Spleen (tissue), 11 donors: Measurements from ENCODE around the gene CTSE. TPM values are rescaled to one million over a fixed set of nuclear protein-coding genes. Genes with fewer than 3 reads are reported as not detected.

Source experiments
- DNase-seq: peaks from one replicate; pipeline ENCODE4 v3.0.0-alpha.2; 2020
- H3K27ac ChIP-seq, 8 donors: fragments of 200-600 bp; sonication (generic) in 7 of 8; 1 replicate in 4 of 8; 2 replicates in 4 of 8; pipeline versions ENCODE4 v1.5.0 to v1.8.0; 2016 to 2021; ENCODE audit warnings: inconsistent platforms in 4 of 8, mild to moderate bottlenecking in 4 of 8, moderate library complexity in 1 of 8
- H3K27me3 ChIP-seq, 7 donors: fragments of 200-600 bp; sonication (generic) in 6 of 7; replicated peaks in 1 of 7; 1 replicate in 4 of 7; 2 replicates in 3 of 7; pipeline versions ENCODE4 v1.5.0 to v1.8.0; 2016 to 2021; ENCODE audit warnings: inconsistent platforms in 3 of 7, mild to moderate bottlenecking in 1 of 7
- H3K36me3 ChIP-seq, 6 donors: fragments of 200-600 bp; sonication (generic) in 5 of 6; 1 replicate in 4 of 6; 2 replicates in 2 of 6; pipeline versions ENCODE4 v1.5.0 to v1.8.0; 2016 to 2021; ENCODE audit warnings: inconsistent platforms in 2 of 6
- H3K4me1 ChIP-seq, 6 donors: fragments of 200-600 bp; sonication (generic) in 5 of 6; 1 replicate in 3 of 6; 2 replicates in 3 of 6; pipeline versions ENCODE4 v1.5.0 to v1.8.0; 2016 to 2021; ENCODE audit warnings: inconsistent platforms in 3 of 6
- H3K4me3 ChIP-seq, 8 donors: fragments of 200-600 bp; sonication (generic) in 7 of 8; 1 replicate in 4 of 8; 2 replicates in 4 of 8; pipeline versions ENCODE4 v1.5.0 to v1.8.0; 2016 to 2021; ENCODE audit warnings: inconsistent platforms in 4 of 8, mild to moderate bottlenecking in 4 of 8, moderate library complexity in 2 of 8
- H3K9me3 ChIP-seq, 8 donors: fragments of 200-600 bp; sonication (generic) in 7 of 8; 1 replicate in 4 of 8; 2 replicates in 4 of 8; pipeline versions ENCODE4 v1.5.0 to v1.8.0; 2016 to 2021; ENCODE audit warnings: inconsistent platforms in 4 of 8
- POLR2A ChIP-seq, 3 donors: fragments of 450-650 bp; IDR thresholded peaks; one replicate each; pipeline ENCODE4 v1.5.1; 2017; ENCODE audit warnings: antibody characterized with exemption in 3 of 3, mild to moderate bottlenecking in 1 of 3
- POLR2AphosphoS5 ChIP-seq, 3 donors: sonication (generic); formaldehyde crosslinking; IDR thresholded peaks; one replicate each; pipeline ENCODE4 v1.5.1; 2017; ENCODE audit warnings: antibody characterized with exemption in 3 of 3
- WGBS, 5 donors: extraction: QIAGEN DNeasy Blood & Tissue Kit in 3 of 5; methylation state at CpG; one replicate each; pipeline versions ENCODE4 v1.1.5 to v1.1.7; 2013 to 2018; 5-methylcytosine and 5-hydroxymethylcytosine counted together
- intact Hi-C: fragments of 100-400 bp; cut with DNase I; formaldehyde crosslinking; loops from one replicate; pipeline ENCODE4 v1.15.0; 2023; ENCODE audit warnings: low total_unique reads
- polyA plus RNA-seq, 3 donors: library from polyadenylated mRNA; stranded (reverse); fragments of 200-250 nt; gene quantifications; one replicate each; pipeline ENCODE4 v1.2.1, GENCODE V29; 2013
- total RNA-seq, 7 donors: library from RNA; depleted of rRNA in 3 of 7; stranded (reverse); fragments of >200 nt in 3 of 7; fragmentation: NEBNext Ultra II Directional in 4 of 7; extraction: Animal tissue kit (Norgen Biotek cat#: 25700) in 4 of 7; gene quantifications; one replicate each; pipeline versions ENCODE4 v1.1.0 to v1.2.1, GENCODE V29; 2016 to 2021
- TF ChIP-seq, protein P1 (sequence below), 11 experiments: fragments of 200-600 bp in 7 of 11; fragments of 450-650 bp in 4 of 11; sonication (generic) in 4 of 11; IDR thresholded peaks in 8 of 11; conservative IDR thresholded peaks in 3 of 11; 1 replicate in 7 of 11; 2 replicates in 4 of 11; pipeline versions ENCODE4 v1.4.0 to v1.8.0; 2016 to 2021; ENCODE audit warnings: antibody characterized with exemption in 11 of 11, inconsistent platforms in 4 of 11, mild to moderate bottlenecking in 1 of 11
- donor health status: healthy with polysubstance abuse.
- donor health status: DM: no; HTN: no; CAD: no; lungs with moderate emphysema.
- donor health status: DM: no; HTN: no; CAD: no.
- donor health status: Bipolar disorder and iron deficiency.
- donor health status: healthy.
- donor health status: DM: no; HTN: no; CAD: no.
- donor health status: DM: yes; HTN: yes; CAD: no.

CTSE gene
- total and polyA plus RNA-seq, 10 donors: 0.06 to 0.66 (median 0.11) TPM; not detected in 5

DNA sequence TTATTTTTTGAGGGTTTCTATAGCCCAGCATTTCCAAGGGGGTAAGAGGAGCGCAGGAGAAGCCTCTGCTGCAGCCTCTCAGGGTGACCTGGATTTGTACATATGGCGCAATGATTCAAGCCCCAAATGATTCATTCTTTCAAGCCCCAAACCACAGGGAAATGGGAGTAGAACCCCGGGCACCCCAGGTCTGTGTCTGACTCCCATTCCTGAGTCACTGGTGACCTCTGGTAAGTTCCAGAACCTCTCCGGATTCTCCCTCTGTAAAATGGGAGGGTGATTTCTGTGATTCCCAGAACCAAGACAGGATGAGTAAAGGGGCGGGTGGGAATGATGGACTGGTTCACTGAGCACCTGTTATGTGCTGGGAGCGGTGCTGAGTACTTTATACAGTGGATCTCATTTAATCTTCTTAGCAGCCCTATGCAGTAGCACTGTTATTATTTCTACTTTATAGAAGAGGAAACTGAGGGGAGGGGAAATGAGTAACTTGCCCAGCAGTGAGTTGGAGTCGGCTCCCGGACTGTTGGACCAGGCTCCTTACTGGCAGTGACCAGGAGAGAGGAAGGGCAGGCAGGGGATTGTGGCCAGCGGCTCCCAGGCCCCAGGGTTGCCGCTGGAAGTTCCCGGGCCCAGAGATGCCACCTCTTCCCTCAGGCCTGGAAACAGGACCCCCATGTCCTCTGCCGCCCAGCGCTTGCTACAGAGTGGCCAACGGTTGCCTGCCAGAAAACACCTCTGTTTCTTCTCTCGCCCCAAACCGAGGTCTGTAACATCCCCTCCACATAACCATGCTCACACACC is 60.1 kb downstream of the CTSE start:
- Histone ChIP-seq H3K4me3 (no peak overlapping the region), H3K27me3 (peaks cover 0 to 11% (median 0%) of the 10 kb centered on the region in 7 donors), H3K36me3 (no peaks in the 10 kb centered on the region), H3K27ac (no peak overlapping the region), H3K9me3 (no peaks in the 10 kb centered on the region), H3K4me1 (peaks cover 0 to 22% (median 3%) of the 10 kb centered on the region in 6 donors)
- intact Hi-C loops: no loop called here
- no peak for DNase-seq
- WGBS, 5 donors: 80 to 94% (median 82%) methylated on average over 13 to 16 of the region's 16 CpGs
- no peak for TF ChIP-seq POLR2AphosphoS5 (IDR thresholded peaks at IDR 0.05)

DNA sequence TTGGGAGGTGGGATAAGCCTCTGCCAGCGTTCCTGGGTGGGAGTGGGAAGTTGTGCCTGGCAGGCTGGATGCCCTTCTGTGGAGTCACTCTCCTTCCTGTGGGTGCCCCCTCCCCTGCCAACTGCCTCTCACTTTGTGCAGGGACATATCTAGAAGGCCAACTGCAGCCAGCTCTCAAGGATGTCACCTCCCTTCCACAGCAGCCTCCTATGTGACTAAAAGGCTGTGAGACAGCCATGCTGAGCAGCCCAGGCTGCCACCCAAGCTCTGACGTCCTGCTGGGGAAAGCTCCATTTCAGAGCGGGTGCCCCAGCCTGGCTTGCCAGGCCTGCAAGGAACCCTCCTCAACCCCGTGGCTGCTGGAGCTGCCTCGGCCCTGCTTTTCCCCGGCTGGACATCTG is 60.9 kb downstream of the CTSE start:
- no peak overlapping the region for H3K27ac ChIP-seq
- peaks cover 0 to 12% (median 0%) of the 10 kb centered on the region in 7 donors for H3K27me3 ChIP-seq
- H3K36me3 ChIP-seq: no peaks in the 10 kb centered on the region
- no peaks in the 10 kb centered on the region for H3K9me3 ChIP-seq
- TF ChIP-seq, protein P1, sequence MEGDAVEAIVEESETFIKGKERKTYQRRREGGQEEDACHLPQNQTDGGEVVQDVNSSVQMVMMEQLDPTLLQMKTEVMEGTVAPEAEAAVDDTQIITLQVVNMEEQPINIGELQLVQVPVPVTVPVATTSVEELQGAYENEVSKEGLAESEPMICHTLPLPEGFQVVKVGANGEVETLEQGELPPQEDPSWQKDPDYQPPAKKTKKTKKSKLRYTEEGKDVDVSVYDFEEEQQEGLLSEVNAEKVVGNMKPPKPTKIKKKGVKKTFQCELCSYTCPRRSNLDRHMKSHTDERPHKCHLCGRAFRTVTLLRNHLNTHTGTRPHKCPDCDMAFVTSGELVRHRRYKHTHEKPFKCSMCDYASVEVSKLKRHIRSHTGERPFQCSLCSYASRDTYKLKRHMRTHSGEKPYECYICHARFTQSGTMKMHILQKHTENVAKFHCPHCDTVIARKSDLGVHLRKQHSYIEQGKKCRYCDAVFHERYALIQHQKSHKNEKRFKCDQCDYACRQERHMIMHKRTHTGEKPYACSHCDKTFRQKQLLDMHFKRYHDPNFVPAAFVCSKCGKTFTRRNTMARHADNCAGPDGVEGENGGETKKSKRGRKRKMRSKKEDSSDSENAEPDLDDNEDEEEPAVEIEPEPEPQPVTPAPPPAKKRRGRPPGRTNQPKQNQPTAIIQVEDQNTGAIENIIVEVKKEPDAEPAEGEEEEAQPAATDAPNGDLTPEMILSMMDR (IDR thresholded peaks at IDR 0.05 in 8 of 11, conservative IDR thresholded peaks at IDR 0.05 in 3 of 11): no peak
- TF ChIP-seq POLR2A (IDR thresholded peaks at IDR 0.05) (no peak), POLR2AphosphoS5 (IDR thresholded peaks at IDR 0.05) (no peak)
- H3K4me1 ChIP-seq: peaks cover 0 to 22% (median 3%) of the 10 kb centered on the region in 6 donors
- intact Hi-C loops: no loop called here
- DNase-seq: no peak
- H3K4me3 ChIP-seq: no peak overlapping the region
- 78 to 90% (median 82%) methylated on average over 6 of the region's 6 CpGs for WGBS, 5 donors

DNA sequence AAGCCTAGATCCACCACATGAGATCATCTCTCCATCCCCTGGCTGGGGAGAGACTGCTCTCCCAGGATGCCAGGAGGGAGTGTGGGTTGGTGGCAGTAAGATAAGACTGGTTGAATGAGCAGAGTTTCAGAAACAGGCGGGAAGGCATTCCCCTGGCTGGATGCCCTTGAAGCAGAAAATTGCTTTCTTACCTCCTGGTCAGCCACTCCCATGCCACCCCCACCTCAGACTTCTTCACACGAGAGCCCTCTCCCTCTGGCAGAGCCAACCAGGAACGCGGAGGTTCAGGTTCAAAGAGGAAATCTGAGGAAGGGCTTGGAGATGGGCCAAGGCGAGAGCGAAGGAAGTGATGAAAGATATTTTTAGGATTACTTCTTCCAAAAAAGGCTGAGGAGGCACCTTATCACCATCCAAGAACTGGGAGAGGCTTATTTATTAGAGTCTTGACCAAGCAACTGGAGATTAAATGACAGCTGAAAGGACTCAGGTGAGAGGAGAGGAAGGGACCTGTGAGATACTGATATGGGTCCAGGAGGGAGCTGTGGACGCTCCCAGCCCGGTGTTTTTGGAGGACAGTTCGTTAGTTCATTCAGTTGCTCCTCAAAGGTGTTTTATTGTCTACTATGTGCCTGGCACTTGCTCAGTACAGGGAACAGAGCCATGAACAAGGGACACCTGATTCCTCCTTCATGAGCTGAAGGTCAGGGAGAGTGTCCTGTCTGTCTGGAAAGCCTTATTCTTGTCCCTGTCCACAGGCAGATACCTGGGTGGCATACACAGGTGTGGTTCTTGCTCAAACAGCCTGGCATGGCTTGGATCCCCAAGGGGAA is 61.5 kb downstream of the CTSE start:
- intact Hi-C loops: no loop called here
- no peak for DNase-seq
- Histone ChIP-seq H3K9me3 (no peaks in the 10 kb centered on the region), H3K4me1 (peaks cover 0 to 22% (median 3%) of the 10 kb centered on the region in 6 donors), H3K27me3 (peaks cover 0 to 12% (median 0%) of the 10 kb centered on the region in 7 donors), H3K36me3 (no peaks in the 10 kb centered on the region), H3K27ac (peak overlapping the region in 3 of 8 donors; percentile 0 to 26 (median 16)), H3K4me3 (no peak overlapping the region)
- TF ChIP-seq, protein P1 (IDR thresholded peaks at IDR 0.05 in 8 of 11, conservative IDR thresholded peaks at IDR 0.05 in 3 of 11): no peak
- TF ChIP-seq POLR2A (IDR thresholded peaks at IDR 0.05) (no peak), POLR2AphosphoS5 (IDR thresholded peaks at IDR 0.05) (no peak)
- 43 to 54% (median 45%) methylated on average over 9 of the region's 9 CpGs for WGBS, 5 donors

DNA sequence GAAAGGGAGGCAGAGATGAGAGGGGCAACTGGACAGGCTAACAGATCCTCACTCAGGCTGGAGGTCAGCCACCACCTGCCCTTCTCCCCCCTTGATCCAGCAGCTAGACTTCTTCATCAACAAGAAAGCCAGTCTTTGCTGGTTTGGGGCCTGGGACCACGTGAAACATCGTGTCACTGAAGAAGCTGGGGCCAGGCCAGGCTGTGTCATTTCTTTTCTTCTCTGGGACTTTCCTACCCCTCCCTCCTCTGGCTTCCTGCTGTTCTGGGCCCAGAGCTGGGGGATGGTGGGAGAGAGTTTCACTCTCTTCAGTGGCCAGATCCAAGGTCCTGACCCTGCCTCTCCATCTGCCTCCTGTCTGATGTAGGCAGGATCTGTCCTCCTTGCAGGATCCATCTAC is 62.3 kb downstream of the CTSE start:
- Histone ChIP-seq H3K4me1 (peaks cover 0 to 22% (median 3%) of the 10 kb centered on the region in 6 donors), H3K36me3 (no peaks in the 10 kb centered on the region), H3K4me3 (no peak overlapping the region), H3K27me3 (peaks cover 0 to 12% (median 0%) of the 10 kb centered on the region in 7 donors), H3K9me3 (no peaks in the 10 kb centered on the region), H3K27ac (peak overlapping the region in 2 of 8 donors; percentile 0 to 16)
- TF ChIP-seq POLR2A (IDR thresholded peaks at IDR 0.05): no peak
- TF ChIP-seq, protein P1 (IDR thresholded peaks at IDR 0.05 in 8 of 11, conservative IDR thresholded peaks at IDR 0.05 in 3 of 11): no peak
- TF ChIP-seq POLR2AphosphoS5 (IDR thresholded peaks at IDR 0.05): no peak
- DNase-seq: no peak
- intact Hi-C loops: no loop called here
- WGBS, 5 donors: 0 to 14% (median 10%) methylated on average over 2 of the region's 2 CpGs
